Subcutaneous adipose tissue (tissue), 4 donors: Measurements from ENCODE around the gene LGALS7. TPM values are rescaled to one million over a fixed set of nuclear protein-coding genes. Genes with fewer than 3 reads are reported as not detected.

Experiments
- CTCF ChIP-seq: fragments of 450-650 bp; IDR thresholded peaks from one replicate; pipeline ENCODE4 v1.5.1; 2016; ENCODE audit warnings: low read depth, mild to moderate bottlenecking, control low read depth, antibody characterized with exemption, moderate library complexity
- total RNA-seq, 4 donors: library from RNA; depleted of rRNA; stranded (reverse); fragments of >200 nt; gene quantifications; one replicate each; pipeline ENCODE4 v1.1.0, GENCODE V29; 2016

Gene LGALS7
- total RNA-seq, 4 donors from 2014 or later: not detected

GRCh38 chr19:38792250-38793111 lies 19.2 kb upstream of the LGALS7 start:
- TF ChIP-seq CTCF: no peak

- no peak for TF ChIP-seq CTCF
Measured at GRCh38 chr19:38788478-38789243, 15.3 kb upstream of the LGALS7 start, which contains the start of gene LGALS7B. Gene LGALS7B, plus strand, starts transcription at chr19:38789200. Its CDS starts 27 bp downstream, at chr19:38789227.

DNA sequence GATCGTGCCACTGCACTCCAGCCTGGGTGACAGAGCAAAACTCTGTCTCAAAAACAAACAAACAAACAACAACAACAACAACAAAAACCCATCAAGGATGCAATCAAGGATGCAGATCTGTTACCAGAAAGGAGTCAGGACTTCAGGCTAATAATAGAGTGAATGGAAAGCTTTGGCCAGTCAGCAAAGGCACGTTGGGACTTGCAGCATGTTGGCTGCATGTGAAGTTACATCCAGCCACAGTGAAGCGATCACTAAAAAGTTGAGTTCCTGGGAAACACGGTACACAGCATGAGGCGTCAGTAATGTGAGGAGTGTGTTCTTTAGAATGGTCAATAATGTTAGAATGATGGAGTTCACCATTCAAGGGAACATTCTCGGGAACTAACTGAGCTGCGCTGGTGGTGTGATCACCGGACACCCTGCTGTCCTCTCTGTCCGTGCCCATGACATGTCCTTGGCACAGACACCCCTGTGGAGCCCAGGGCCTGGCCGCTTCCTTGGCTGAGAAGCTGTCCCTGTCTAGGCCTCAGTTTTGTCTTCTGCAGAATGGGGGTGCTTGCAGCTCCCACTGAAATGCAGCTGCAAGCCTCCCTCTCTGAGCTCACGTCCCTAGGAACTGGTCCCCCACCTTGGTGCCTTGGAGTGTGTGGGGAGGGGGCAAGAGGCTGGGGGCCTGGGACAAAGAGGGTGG lies 13.4 kb upstream of the LGALS7 start:
- TF ChIP-seq CTCF: no peak

DNA sequence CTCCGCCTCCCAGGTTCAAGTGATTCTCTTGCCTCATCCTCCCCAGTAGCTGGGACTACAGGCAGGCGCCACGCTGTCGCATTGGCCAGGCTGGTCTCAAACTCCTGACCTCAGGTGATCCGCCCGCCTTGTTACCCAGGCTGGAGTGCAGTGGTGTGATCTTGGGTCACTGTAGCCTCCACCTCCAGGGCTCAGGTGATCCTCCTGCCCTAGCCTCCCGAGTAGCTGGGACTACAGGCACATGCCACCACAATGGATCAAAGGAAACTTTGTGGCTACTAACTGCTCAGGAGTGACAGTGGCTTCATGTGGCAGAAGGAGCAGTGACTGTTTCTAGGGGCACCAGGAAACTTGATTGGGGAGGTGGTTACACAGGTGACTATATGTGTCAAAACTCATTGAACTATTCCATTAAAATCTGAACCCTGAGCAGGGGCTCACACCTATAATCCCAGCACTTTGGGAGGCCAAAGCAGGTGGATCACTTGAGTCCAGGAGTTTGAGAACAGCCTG lies 11.9 kb upstream of the LGALS7 start:
- TF ChIP-seq CTCF: no peak

GRCh38 chr19:38784224-38784623 lies 10.9 kb upstream of the LGALS7 start:
- TF ChIP-seq CTCF: no peak

GRCh38 chr19:38781058-38781457 lies 7.7 kb upstream of the LGALS7 start:
- TF ChIP-seq CTCF: no peak
